ENCODE data around the gene CARNS1. TPM values are rescaled to one million over a fixed set of nuclear protein-coding genes. Genes with fewer than 3 reads are reported as not detected.

Gene CARNS1
- total RNA-seq, 1 donor from 2014 or later = 1.5 TPM

DNA sequence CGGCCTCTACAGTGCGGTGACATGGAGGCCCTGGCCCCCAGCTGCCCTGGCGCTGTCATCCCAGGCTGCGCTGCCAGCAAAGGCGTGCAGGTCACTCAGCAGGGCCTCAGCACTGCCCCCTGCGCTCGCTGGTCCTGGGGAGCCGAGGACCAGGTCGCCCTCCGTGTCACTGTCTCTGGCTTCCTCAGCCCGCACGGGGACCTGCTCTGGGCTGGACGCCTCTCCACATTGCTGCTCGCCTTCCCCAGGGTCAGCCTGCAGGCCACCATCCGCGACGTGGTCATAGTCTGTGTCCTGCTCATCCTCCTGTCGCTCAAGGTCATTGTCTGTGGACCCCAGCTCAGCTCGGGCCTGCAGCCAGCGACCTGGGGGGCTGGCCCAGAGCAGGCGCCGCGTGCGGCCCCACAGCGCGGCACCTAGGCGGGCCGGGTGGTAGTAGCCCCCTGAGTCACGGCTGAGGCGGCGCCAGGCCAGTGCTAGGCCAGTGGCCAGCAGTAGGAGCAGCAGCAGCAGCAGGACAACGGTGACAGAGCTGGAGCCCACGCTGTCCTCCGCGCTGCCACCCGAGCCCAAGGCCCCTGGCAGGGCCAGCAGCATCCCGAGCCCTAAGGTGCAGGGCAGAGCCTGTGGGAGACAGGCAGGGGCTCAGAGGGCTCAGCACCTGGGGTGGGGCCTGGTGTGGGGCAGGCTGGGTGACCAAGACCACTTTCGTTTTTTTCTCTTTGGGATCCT lies 20.4 kb downstream of the CARNS1 start:
- H3K27ac Mint-ChIP-seq = no peak overlapping the region

DNA sequence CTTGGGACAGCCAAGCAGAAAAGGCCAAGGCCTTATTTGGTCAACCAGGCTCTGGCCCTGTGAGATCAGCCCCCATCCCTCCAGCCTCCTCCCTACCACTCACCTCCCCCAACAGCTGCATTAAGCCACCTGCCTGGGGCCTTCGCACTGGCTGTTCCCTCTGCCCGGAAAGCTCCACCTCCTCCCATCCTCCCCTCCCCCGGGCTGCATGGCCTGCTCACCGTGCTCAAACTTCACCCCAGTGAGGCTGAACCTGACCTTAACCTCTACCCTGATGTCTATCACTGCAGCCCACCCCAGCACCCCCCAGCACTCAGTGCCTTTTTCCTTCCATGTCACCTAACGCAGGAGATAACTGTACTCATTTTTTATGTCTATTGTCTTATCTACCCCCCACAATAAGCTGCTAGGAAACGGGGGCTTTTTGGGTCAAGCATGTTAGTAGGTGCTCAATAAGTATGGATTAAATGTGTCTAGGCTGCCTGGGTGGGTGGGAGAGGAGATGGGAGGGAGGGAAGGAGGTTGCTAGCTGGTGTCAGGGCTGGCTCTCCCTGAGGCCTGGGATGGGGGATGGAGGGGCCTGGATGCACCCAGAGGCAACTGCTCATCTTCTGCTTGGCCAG lies 21.1 kb downstream of the CARNS1 start:
- Mint-ChIP-seq H3K9me3 (no peaks in the 10 kb centered on the region), H3K4me3 (no peak overlapping the region), H3K4me1 (ENCODE audit: unreplicated experiment) (no peaks in the 10 kb centered on the region), H3K36me3 (no peaks in the 10 kb centered on the region), H3K27ac (no peak overlapping the region), H3K27me3 (no peaks in the 10 kb centered on the region)
- TF ChIP-seq, protein P1, sequence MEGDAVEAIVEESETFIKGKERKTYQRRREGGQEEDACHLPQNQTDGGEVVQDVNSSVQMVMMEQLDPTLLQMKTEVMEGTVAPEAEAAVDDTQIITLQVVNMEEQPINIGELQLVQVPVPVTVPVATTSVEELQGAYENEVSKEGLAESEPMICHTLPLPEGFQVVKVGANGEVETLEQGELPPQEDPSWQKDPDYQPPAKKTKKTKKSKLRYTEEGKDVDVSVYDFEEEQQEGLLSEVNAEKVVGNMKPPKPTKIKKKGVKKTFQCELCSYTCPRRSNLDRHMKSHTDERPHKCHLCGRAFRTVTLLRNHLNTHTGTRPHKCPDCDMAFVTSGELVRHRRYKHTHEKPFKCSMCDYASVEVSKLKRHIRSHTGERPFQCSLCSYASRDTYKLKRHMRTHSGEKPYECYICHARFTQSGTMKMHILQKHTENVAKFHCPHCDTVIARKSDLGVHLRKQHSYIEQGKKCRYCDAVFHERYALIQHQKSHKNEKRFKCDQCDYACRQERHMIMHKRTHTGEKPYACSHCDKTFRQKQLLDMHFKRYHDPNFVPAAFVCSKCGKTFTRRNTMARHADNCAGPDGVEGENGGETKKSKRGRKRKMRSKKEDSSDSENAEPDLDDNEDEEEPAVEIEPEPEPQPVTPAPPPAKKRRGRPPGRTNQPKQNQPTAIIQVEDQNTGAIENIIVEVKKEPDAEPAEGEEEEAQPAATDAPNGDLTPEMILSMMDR (conservative IDR thresholded peaks at IDR 0.05) = no peak
- no peak for DNase-seq (ENCODE audit: extremely low spot score, unreplicated experiment)

More for the DNA sequence above, 20.4 kb downstream of the CARNS1 start:
- TF ChIP-seq, protein P1 (conservative IDR thresholded peaks at IDR 0.05) = no peak
- no peaks in the 10 kb centered on the region for H3K36me3 Mint-ChIP-seq
- DNase-seq (ENCODE audit: extremely low spot score, unreplicated experiment) = no peak
- H3K4me1 Mint-ChIP-seq (ENCODE audit: unreplicated experiment) = no peaks in the 10 kb centered on the region
- no peaks in the 10 kb centered on the region for H3K27me3 Mint-ChIP-seq
- H3K4me3 Mint-ChIP-seq = no peak overlapping the region
- no peaks in the 10 kb centered on the region for H3K9me3 Mint-ChIP-seq

DNA sequence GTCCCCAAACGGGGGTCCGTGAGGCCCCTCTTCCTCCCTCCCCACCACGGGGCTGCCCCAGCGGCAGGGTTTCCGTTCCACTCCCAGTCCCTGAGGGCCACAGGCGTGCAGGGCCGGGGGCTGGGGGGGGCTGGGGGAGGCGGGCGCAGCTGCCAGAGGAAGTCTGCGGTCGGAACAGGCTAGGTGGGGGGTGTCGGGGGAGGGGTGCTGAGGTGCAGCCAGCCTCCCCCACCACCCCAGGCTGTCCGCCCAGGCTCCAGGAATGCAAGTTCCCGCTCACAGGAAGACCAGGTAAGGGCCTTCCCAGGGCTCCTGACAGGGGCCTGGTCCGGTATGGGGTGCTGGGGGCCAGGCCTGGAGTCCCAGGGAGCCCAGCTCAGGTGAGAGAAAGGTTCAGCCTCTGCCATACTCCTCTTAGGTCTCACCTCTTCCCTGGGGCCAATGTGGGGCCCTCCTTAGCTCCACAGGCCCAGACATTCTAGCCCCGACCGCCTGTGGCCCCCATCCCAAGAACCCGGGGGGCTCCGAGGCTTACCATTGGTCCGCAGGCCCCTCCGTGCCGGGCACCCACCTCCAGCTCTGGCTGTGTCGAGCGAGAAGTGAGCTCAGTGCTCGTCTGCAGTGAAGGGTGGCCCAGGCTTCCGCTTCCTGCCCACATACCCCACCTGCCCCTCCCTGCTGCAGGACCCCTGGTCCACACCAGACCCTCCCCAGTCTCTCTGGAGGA lies 21.8 kb downstream of the CARNS1 start, which contains the start of gene PTPRCAP:
Gene PTPRCAP (minus strand): TSS at position 601 of the 727 bp plus-strand sequence. CDS start 63 bp downstream, at position 538.
- TF ChIP-seq, protein P1 (conservative IDR thresholded peaks at IDR 0.05) = no peak
- Mint-ChIP-seq H3K4me1 (ENCODE audit: unreplicated experiment) (peaks cover 2% of the 10 kb centered on the region), H3K4me3 (no peak within 1 kb of the TSS), H3K27me3 (no peaks in the 10 kb centered on the region), H3K27ac (no peak within 1 kb of the TSS), H3K36me3 (no peaks in the 10 kb centered on the region), H3K9me3 (no peaks in the 10 kb centered on the region)
- DNase-seq (ENCODE audit: extremely low spot score, unreplicated experiment) = no peak

DNA sequence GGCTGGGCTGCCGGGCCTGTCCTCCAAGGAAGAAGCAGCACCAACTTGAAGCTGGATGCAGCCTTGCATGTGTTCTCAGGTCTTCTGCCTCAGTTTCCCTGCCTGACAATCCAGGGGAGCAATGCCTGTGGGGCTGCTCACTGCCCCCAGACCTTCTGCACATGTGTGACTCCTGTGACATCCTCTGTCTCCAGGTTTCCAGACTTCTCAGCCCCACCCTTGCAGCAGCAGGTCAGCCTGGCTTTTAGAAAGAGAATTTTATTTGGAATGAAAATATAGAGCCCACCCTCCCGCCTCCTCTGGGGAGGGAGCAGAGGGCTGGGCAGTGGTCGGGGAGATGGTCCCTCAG lies 22.3 kb downstream of the CARNS1 start:
- no peak overlapping the region for H3K27ac Mint-ChIP-seq

DNA sequence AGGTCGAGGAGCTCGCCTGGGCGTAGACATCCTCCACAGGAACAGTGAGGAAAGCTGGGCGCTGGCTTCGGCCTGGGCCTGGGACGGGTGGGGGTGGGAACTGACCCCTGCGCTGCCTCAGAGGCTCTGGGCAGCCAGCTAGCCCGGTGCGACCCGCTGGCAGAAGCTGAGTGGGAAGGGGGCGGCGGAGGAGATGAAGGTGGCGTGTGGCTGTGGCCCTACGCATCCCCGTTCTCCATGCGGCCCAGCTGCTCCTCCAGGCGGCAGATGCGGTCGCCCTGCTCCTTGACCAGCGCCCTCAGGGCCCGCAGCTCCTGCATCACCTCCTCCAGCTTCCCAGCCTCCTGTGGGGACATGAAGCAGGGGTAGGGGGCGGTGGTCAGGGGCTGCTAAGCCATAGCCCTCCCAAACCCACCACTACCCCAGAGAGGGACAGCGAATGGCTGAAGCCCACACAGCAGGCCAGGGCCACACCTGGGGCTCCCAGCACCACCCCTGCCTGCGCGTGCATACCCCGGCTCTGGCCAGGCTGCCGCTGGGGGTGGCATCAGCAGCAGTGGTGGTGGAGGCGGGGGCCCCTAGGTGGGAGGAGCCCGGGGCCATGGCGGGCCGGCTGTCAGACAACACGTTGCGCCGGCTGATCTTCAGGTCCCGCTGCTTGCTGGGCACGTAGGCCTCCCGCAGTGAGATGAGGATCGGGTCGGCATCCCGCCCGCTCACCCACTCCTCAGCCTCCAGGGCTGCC lies 22.9 kb downstream of the CARNS1 start:
- H3K36me3 Mint-ChIP-seq = no peaks in the 10 kb centered on the region
- TF ChIP-seq, protein P1 (conservative IDR thresholded peaks at IDR 0.05) = no peak
- H3K9me3 Mint-ChIP-seq = no peaks in the 10 kb centered on the region
- no peaks in the 10 kb centered on the region for H3K27me3 Mint-ChIP-seq
- no peak for DNase-seq (ENCODE audit: extremely low spot score, unreplicated experiment)
- H3K27ac Mint-ChIP-seq = no peak overlapping the region
- H3K4me1 Mint-ChIP-seq (ENCODE audit: unreplicated experiment) = peaks cover 3% of the 10 kb centered on the region
- H3K4me3 Mint-ChIP-seq = no peak overlapping the region

More for the DNA sequence above, 22.3 kb downstream of the CARNS1 start:
- no peaks in the 10 kb centered on the region for H3K36me3 Mint-ChIP-seq
- no peaks in the 10 kb centered on the region for H3K9me3 Mint-ChIP-seq
- no peaks in the 10 kb centered on the region for H3K27me3 Mint-ChIP-seq
- TF ChIP-seq, protein P1 (conservative IDR thresholded peaks at IDR 0.05) = no peak
- no peak overlapping the region for H3K4me3 Mint-ChIP-seq
- peaks cover 3% of the 10 kb centered on the region for H3K4me1 Mint-ChIP-seq (ENCODE audit: unreplicated experiment)
- DNase-seq (ENCODE audit: extremely low spot score, unreplicated experiment) = no peak

All from type B pancreatic cell (in vitro differentiated cells).